Middle frontal gyrus (tissue), 1 donor: Measurements from ENCODE around the gene G3BP1.
"Not testable (repeated sequence)": the region's sequence is repeated elsewhere in the genome, so short reads cannot be mapped to it uniquely, and the experiment has no call there.

Experiments used
- DNase-seq: peaks from one replicate; pipeline ENCODE4 v3.0.0-alpha.2; 2015; ENCODE audit warnings: low spot score; ENCODE audit errors: extremely low spot score

The G3BP1 gene

GRCh38 chr5:151771259-151772028, at the start of gene G3BP1:
Gene G3BP1, plus strand, starts transcription at chr5:151771954. Its CDS starts 14,667 bp downstream, at chr5:151786621.
- DNase-seq = peak; percentile 100

GRCh38 chr5:151722546-151722945, 49.2 kb upstream of the G3BP1 start:
- no peak for DNase-seq

DNA sequence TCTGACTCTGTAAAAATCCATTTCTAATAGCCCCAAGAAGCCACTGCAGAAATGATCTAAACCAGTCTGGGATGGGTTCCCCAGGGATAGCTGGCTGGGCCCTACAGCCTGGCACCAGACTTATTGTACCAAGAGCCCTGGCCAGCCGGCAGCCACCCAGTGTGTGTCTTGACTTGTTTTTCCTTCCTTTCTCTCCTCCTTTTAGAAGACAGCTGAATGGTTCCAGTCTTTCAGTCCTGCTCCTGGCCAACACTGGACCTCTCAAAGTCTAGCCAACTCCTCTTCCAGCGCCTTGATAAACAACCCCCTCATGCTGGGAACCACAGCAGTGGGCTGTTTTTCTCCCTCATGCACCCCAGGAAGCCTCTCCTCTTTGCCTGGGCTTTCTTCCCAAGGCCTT, 47.4 kb upstream of the G3BP1 start:
- DNase-seq = no peak

DNA sequence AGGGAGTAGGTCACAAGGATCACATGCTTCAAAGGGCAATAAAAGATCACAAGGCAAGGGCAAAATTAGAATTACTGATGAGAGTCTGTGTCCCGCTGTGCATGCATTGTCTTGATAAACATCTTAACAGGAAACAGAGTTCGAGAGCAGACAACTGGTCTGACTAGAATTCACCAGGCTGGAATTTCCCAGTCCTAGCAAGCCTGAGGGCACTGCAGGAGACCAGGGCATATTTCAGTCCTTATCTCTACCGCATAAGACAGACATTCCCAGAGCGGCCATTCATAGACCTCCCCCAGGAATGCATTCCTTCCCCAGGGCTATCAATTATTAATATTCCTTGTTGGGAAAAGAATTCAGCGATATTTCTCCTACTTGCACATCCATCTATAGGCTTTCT, 42.2 kb upstream of the G3BP1 start:
- DNase-seq = not testable (repeated sequence)

GRCh38 chr5:151730381-151730780, 41.4 kb upstream of the G3BP1 start:
- no peak for DNase-seq

DNA sequence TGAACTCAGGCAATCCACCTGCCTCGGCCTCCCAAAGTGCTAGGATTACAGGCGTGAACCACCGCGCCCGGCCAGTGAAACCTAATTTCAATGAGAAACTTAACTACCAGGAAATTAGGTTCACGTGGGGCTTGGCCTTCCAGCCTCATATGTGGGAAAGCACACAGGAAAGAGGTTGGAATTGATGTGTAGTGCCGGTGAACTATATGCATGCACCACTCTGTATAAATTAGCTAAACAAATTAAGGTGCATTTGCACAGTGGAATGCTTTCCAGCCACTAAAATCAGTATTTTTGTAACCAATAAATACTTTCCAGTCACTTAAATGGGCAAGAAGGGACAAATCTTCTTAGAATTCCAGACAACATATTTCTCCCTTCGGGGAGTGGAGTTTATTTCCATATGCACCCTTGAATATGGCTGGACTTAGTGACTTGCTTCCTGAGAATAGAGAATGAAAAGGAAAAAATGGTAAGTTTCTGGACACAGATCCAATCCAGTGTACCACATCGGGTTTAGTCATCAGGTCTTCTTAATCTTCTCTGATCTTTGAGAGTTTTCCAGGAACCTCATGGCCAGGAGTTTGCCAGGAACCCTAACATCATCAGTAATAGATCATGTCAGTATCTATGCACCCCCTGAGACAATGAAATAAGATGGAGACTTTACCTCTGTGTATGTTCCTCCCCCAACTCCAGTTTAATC, 38.2 kb upstream of the G3BP1 start:
- DNase-seq = no peak

DNA sequence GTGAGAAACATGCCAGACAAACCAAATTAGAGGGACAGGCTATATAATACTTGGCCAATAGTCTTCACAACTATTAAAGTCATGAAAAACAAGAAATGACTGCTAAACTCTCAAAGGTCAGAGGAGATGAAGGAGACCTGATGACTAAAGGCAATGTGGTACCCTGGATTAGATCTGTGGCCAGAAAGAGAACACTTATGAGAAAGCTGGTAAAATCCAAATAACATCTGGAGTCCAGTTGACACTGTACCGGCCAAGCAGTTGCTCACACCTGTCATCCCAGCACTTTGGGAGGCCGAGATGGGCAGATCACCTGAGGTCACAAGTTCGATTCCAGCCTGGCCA, 37.7 kb upstream of the G3BP1 start:
- DNase-seq = no peak

- DNase-seq = no peak
Measured at GRCh38 chr5:151735646-151736045, 36.1 kb upstream of the G3BP1 start.

- DNase-seq = no peak
Measured at GRCh38 chr5:151737431-151737830, 34.3 kb upstream of the G3BP1 start.

- no peak for DNase-seq
Measured at GRCh38 chr5:151738125-151738848, 33.5 kb upstream of the G3BP1 start.

- DNase-seq = no peak
Measured at GRCh38 chr5:151739395-151739794, 32.4 kb upstream of the G3BP1 start.

DNA sequence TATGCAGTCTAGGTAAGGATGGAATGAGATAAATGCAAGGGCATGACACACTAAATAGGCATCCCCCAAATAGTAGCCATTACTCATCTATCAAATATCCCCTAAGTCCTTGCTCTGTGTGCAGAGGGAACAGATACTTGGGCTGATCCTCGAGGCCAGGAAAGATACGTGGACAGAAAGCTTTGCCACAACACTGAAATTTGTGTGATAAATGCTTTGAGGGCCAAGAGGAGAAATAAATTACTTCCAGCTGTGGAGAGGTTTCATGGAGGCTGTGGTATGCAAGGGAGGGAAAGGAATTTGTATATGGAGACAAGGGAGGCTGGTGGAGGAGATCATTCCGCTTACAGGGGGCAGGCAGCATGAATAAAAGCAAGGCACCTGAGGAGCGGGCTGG, 31.8 kb upstream of the G3BP1 start:
- no peak for DNase-seq

- DNase-seq = no peak
Measured at GRCh38 chr5:151740336-151740942, 31.3 kb upstream of the G3BP1 start.

GRCh38 chr5:151740958-151741373, 30.8 kb upstream of the G3BP1 start:
- DNase-seq = no peak

GRCh38 chr5:151741678-151742423, 29.9 kb upstream of the G3BP1 start:
- no peak for DNase-seq

GRCh38 chr5:151742870-151743294, 28.9 kb upstream of the G3BP1 start:
- DNase-seq = no peak

GRCh38 chr5:151743530-151743929, 28.2 kb upstream of the G3BP1 start:
- DNase-seq = no peak

- peak; percentile 40 for DNase-seq
Measured at GRCh38 chr5:151745071-151745705, 26.6 kb upstream of the G3BP1 start.

- DNase-seq = no peak
Measured at GRCh38 chr5:151750121-151750520, 21.6 kb upstream of the G3BP1 start.

DNA sequence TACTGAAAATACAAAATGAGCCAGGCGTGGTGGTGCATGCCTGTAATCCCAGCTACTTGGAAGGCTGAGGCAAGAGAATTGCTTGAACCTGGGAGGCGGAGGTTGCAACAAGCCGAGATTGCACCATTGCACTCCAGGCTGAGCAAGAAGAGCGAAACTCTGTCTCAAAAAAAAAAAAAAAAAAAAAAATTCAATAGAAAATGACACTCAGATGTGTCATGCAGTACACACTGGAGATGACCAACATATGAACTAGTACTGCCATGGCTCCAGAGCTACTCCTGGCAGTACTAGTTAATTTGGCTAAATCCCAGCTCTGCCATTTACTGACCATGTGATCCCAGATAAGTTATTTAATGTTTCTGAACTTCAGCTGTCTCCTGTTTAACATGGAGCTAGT, 20.7 kb upstream of the G3BP1 start:
- DNase-seq = no peak

DNA sequence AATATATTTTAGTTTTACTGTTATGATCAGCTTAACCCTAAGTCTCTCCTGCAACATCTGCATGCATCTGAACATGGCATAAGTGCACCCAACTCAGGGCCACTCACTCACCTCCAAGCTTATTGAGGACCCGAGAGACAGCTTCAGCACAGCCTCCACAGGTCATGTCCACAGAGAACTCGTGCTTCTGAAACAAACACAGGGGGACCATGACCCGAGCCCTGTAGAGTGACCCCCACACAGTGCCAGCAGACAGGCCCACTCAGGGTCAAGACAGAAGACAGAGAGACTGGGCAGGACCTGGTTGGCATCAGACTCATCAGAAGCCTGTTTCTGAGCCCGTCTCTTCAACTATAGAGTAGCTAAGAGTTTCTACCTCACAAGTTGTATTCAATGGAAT, 20.2 kb upstream of the G3BP1 start:
- no peak for DNase-seq
